Endothelial cell of umbilical vein (primary cell): ENCODE data around the gene AKAP4. TPM values are rescaled to one million over a fixed set of nuclear protein-coding genes. Genes with fewer than 3 reads are reported as not detected.
A peak's percentile ranks its signal among the peaks of the same experiment; 100 is the strongest.

Experiments
- BruUV-seq: library from RNA; stranded (reverse); fragments of 400-500 nt; replicated peaks from 2 replicates; lab custom pipeline; 2021; lab: Mats Ljungman, UMichigan
- CTCF ChIA-PET: fragments of 300-600, 350-600 bp; sonication (Branson Sonifier 250); formaldehyde crosslinking; loops from one replicate; lab custom pipeline; 2021; ENCODE audit warnings: antibody characterized with exemption, inconsistent platforms; lab: Charles Lee
- POLR2A ChIA-PET: fragments of 300-600, 350-600 bp; sonication (Branson Sonifier 250); formaldehyde crosslinking; loops from one replicate; lab custom pipeline; 2021; ENCODE audit warnings: antibody characterized with exemption, inconsistent platforms; lab: Charles Lee
- DNase-seq: peaks from one replicate; pipeline ENCODE4 v3.0.0-alpha.2; 2011; ENCODE audit warnings: low read depth, low spot score
- FAIRE-seq: peaks from 2 replicates; lab custom pipeline; 2011; peaks lifted over from hg19 to GRCh38; lab: Jason Lieb, UNC
- H2AFZ ChIP-seq: 2 replicates; pipeline ENCODE4 v1.6.0; 2012; ENCODE audit warnings: low read depth, low read length, control low read depth, inconsistent platforms
- H3K27ac ChIP-seq: 2 replicates; pipeline ENCODE4 v1.5.1; 2011; ENCODE audit warnings: low read depth, mild to moderate bottlenecking, control low read depth, low read length, moderate library complexity; ENCODE audit not compliant: insufficient read depth
- H3K27me3 ChIP-seq, 2 experiments: 2 replicates each; pipeline versions ENCODE4 v1.6.0 to v1.6.1; 2011; ENCODE audit warnings: low read length in 2 of 2, mixed read lengths in 1 of 2; ENCODE audit not compliant: control insufficient read depth in 2 of 2, insufficient read depth in 2 of 2
- H3K36me3 ChIP-seq, 2 experiments: 2 replicates in 1 of 2; 3 replicates in 1 of 2; pipeline ENCODE4 v1.5.1; 2011; ENCODE audit warnings: low read length in 2 of 2, mild to moderate bottlenecking in 1 of 2, moderate library complexity in 1 of 2; ENCODE audit not compliant: control insufficient read depth in 2 of 2, insufficient read depth in 2 of 2; ENCODE audit errors: extremely low read depth in 1 of 2
- H3K4me1 ChIP-seq: 3 replicates; pipeline ENCODE4 v1.5.1; 2011; ENCODE audit warnings: mild to moderate bottlenecking, low read length; ENCODE audit not compliant: control insufficient read depth, insufficient read depth; ENCODE audit errors: extremely low read depth
- H3K4me2 ChIP-seq: 2 replicates; pipeline ENCODE4 v1.6.1; 2011; ENCODE audit warnings: low read length, control low read depth, mixed read lengths; ENCODE audit not compliant: insufficient read depth
- H3K4me3 ChIP-seq, 3 experiments: fragments of 200-600 bp in 1 of 3; sonication (generic), shearing (Covaris generic) in 1 of 3; replicated peaks in 1 of 3; 2 replicates each; pipeline ENCODE4 v1.5.1; 2011 to 2016; ENCODE audit warnings: control low read depth in 3 of 3, low read length in 3 of 3, mild to moderate bottlenecking in 2 of 3, inconsistent platforms in 1 of 3, low read depth in 1 of 3, moderate library complexity in 1 of 3; ENCODE audit not compliant: insufficient read depth in 1 of 3
- H3K79me2 ChIP-seq: 2 replicates; pipeline ENCODE4 v1.6.0; 2012; ENCODE audit warnings: low read length, inconsistent platforms; ENCODE audit not compliant: control insufficient read depth, insufficient read depth
- H3K9ac ChIP-seq: replicated peaks from 2 replicates; pipeline ENCODE3; 2011; ENCODE audit warnings: low read length, control low read depth; ENCODE audit not compliant: insufficient read depth; ENCODE audit errors: extremely low read depth
- H3K9me1 ChIP-seq: replicated peaks from 3 replicates; pipeline ENCODE4 v1.6.0; 2011; ENCODE audit warnings: mild to moderate bottlenecking, low read length; ENCODE audit not compliant: control insufficient read depth, insufficient read depth; ENCODE audit errors: extremely low read depth
- H3K9me3 ChIP-seq: replicated peaks from 2 replicates; pipeline ENCODE4 v1.5.1; 2012; ENCODE audit warnings: low read length, inconsistent platforms; ENCODE audit not compliant: control insufficient read depth, insufficient read depth
- H4K20me1 ChIP-seq: replicated peaks from 2 replicates; pipeline ENCODE3; 2011; ENCODE audit warnings: mild to moderate bottlenecking, low read length; ENCODE audit not compliant: control insufficient read depth, insufficient read depth; ENCODE audit errors: extremely low read depth
- EZH2 ChIP-seq: IDR thresholded peaks from 2 replicates; pipeline ENCODE4 v1.6.1; 2012; ENCODE audit warnings: borderline replicate concordance, low read depth, mild to moderate bottlenecking, moderate library complexity, low read length, inconsistent platforms; ENCODE audit not compliant: severe bottlenecking
- FOS ChIP-seq: IDR thresholded peaks from 2 replicates; pipeline ENCODE4 v1.6.1; 2011; ENCODE audit warnings: mild to moderate bottlenecking, low read length, moderate library complexity, borderline replicate concordance; ENCODE audit not compliant: insufficient read depth
- GATA2 ChIP-seq: IDR thresholded peaks from 2 replicates; pipeline ENCODE4 v1.7.0; 2011; ENCODE audit warnings: low read depth, mild to moderate bottlenecking, moderate library complexity, mixed read lengths, low read length; ENCODE audit not compliant: insufficient read length, insufficient read depth
- JUN ChIP-seq: IDR thresholded peaks from 2 replicates; pipeline ENCODE4 v1.6.1; 2011; ENCODE audit warnings: borderline replicate concordance, low read depth; ENCODE audit not compliant: insufficient read length, insufficient read depth
- MYC ChIP-seq: IDR thresholded peaks from one replicate; pipeline ENCODE4 v1.6.1; 2011; ENCODE audit warnings: mild to moderate bottlenecking, low read depth, low read length
- POLR2A ChIP-seq: IDR thresholded peaks from 2 replicates; pipeline ENCODE4 v1.6.1; 2012; ENCODE audit warnings: low read depth, mild to moderate bottlenecking, control low read depth, low read length
- POLR2AphosphoS5 ChIP-seq: IDR thresholded peaks from 2 replicates; pipeline ENCODE4 v1.6.1; 2012; ENCODE audit warnings: low read depth, mild to moderate bottlenecking, control low read depth, low read length, moderate library complexity; ENCODE audit not compliant: insufficient read depth
- dilution Hi-C: fragments of 300-500 bp; cut with MboI; formaldehyde crosslinking; loops from one replicate; pipeline ENCODE4 v1.15.0; 2019; ENCODE audit warnings: low sequenced_read_pairs; ENCODE audit not compliant: extremely low pct_ligation_motif_present
- intact Hi-C: fragments of 100-400 bp; cut with micrococcal nuclease; formaldehyde crosslinking; loops from one replicate; pipeline ENCODE4 v1.10.0; 2022
- polyA plus RNA-seq, 4 experiments: library from polyadenylated mRNA; depleted of rRNA in 3 of 4; stranded (reverse) in 3 of 4; unstranded in 1 of 4; fragments of >200 nt; gene quantifications; 2 replicates each; pipeline versions ENCODE4 v1.2.1 to v1.2.3, GENCODE V29; 2011 to 2012; ENCODE audit warnings: missing spikeins in 1 of 4
- total RNA-seq: library from RNA; stranded (reverse); gene quantifications from 2 replicates; pipeline ENCODE4 v1.2.3, GENCODE V29; 2021
- TF ChIP-seq, protein P1 (sequence below), 2 donors: IDR thresholded peaks; 1 replicate in 1 of 2; 2 replicates in 1 of 2; pipeline ENCODE4 v1.5.1; 2011; ENCODE audit warnings: low read length in 2 of 2, mild to moderate bottlenecking in 2 of 2, moderate library complexity in 2 of 2, control low read depth in 1 of 2, inconsistent platforms in 1 of 2, low read depth in 1 of 2; ENCODE audit not compliant: insufficient read depth in 1 of 2; ENCODE audit errors: extremely low read depth in 1 of 2
- TF ChIP-seq, protein P2 (sequence below): IDR thresholded peaks from 2 replicates; pipeline ENCODE4 v1.6.1; 2011; ENCODE audit not compliant: insufficient read depth, insufficient read length

Gene AKAP4
- total and polyA plus RNA-seq, 2 donors (not counting 3 experiments of a cell fraction or from before 2014, with no cell fraction given), result not detected

DNA sequence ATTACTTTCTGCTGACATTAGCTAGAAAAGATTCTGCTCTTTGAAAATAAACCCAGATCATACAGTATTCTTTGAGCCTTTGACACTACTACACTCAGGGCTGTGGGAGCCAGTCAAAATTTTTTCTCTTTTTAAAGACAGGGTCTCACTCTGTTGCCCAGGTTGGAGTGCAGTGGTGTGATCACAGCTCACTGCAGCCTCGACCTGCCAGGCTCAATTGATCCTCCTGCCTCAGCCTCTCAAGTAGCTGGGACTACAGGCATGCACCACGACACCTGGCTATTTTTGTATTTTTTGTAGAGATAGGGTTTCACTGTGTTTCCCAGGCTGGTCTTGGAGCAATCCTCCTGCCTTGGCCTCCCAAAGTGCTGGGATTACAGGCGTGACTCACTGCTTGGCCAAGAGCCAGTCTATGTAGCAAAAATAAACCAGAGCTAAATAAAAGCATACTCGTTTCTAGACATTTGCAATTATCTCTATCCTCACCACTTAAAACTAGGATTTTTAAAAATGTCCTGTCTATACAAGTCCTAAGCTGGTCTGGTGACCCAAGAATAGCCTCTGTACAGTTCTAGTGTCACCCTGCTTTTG, 43.2 kb downstream of the AKAP4 start:
- H3K9ac ChIP-seq, result no peak overlapping the region
- no peaks in the 10 kb centered on the region for H3K9me1 ChIP-seq
- H3K27ac ChIP-seq, result no peak overlapping the region
- no peak overlapping the region for H3K4me3 ChIP-seq
- intact Hi-C loops, result no loop called here
- no peaks in the 10 kb centered on the region for H3K79me2 ChIP-seq
- dilution Hi-C loops, result no loop called here
- ChIA-PET CTCF (no interaction called here), POLR2A (no interaction called here)
- no peaks in the 10 kb centered on the region for H3K4me1 ChIP-seq
- H4K20me1 ChIP-seq, result no peaks in the 10 kb centered on the region
- TF ChIP-seq, protein P1, sequence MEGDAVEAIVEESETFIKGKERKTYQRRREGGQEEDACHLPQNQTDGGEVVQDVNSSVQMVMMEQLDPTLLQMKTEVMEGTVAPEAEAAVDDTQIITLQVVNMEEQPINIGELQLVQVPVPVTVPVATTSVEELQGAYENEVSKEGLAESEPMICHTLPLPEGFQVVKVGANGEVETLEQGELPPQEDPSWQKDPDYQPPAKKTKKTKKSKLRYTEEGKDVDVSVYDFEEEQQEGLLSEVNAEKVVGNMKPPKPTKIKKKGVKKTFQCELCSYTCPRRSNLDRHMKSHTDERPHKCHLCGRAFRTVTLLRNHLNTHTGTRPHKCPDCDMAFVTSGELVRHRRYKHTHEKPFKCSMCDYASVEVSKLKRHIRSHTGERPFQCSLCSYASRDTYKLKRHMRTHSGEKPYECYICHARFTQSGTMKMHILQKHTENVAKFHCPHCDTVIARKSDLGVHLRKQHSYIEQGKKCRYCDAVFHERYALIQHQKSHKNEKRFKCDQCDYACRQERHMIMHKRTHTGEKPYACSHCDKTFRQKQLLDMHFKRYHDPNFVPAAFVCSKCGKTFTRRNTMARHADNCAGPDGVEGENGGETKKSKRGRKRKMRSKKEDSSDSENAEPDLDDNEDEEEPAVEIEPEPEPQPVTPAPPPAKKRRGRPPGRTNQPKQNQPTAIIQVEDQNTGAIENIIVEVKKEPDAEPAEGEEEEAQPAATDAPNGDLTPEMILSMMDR (IDR thresholded peaks at IDR 0.05; ENCODE audit: extremely low read depth in 1 of 2, insufficient read depth in 1 of 2, low read depth in 1 of 2, low read length in 2 of 2), result no peak
- no peak for TF ChIP-seq POLR2A
- peak; percentile 14 for TF ChIP-seq FOS
- TF ChIP-seq, protein P2, sequence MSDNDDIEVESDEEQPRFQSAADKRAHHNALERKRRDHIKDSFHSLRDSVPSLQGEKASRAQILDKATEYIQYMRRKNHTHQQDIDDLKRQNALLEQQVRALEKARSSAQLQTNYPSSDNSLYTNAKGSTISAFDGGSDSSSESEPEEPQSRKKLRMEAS, result no peak
- TF ChIP-seq MYC, result no peak
- DNase-seq, result no peak
- H3K9me3 ChIP-seq, result no peaks in the 10 kb centered on the region
- H3K36me3 ChIP-seq, result no peaks in the 10 kb centered on the region
- FAIRE-seq, result peak; percentile 85
- H3K4me2 ChIP-seq, result no peak overlapping the region
- no TSS peak for BruUV-seq
- no peaks in the 10 kb centered on the region for H3K27me3 ChIP-seq
- H2AFZ ChIP-seq, result no peak overlapping the region

DNA sequence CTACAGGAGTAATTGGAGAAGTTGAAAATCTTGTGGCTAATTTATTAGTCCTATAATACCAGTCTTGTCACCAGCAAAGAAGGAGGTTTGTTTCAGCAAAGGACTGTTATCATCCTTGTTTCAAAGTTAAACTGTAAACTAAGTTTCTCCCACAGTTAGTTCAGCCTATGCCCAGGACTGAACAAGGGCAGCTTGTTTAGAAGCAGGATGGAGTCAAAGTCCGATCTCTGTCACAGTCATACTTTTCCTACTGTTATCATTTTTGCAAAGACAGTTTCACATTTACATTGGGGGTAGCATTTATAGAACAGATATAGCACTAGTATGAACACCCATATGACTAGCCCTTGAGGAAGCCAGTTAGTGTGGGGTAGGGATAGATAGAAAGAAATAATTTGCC, 46.4 kb downstream of the AKAP4 start:
- BruUV-seq, result no TSS peak
- Histone ChIP-seq H3K36me3 (no peaks in the 10 kb centered on the region), H3K9me3 (no peaks in the 10 kb centered on the region), H4K20me1 (no peaks in the 10 kb centered on the region), H3K79me2 (no peaks in the 10 kb centered on the region), H3K4me1 (no peaks in the 10 kb centered on the region), H3K27ac (no peak overlapping the region), H3K9ac (no peak overlapping the region), H3K27me3 (no peaks in the 10 kb centered on the region), H3K4me3 (no peak overlapping the region), H3K9me1 (no peaks in the 10 kb centered on the region), H2AFZ (no peak overlapping the region), H3K4me2 (no peak overlapping the region)
- dilution Hi-C loops (no loop called here), intact Hi-C loops (no loop called here)
- CTCF ChIA-PET, result no interaction called here
- DNase-seq (no peak), FAIRE-seq (no peak)
- TF ChIP-seq POLR2A (no peak), JUN (no peak), FOS (no peak), EZH2 (no peak), MYC (no peak), POLR2AphosphoS5 (no peak), GATA2 (no peak)
- TF ChIP-seq, protein P2, result no peak
- TF ChIP-seq, protein P1 (IDR thresholded peaks at IDR 0.05; ENCODE audit: extremely low read depth in 1 of 2, insufficient read depth in 1 of 2, low read depth in 1 of 2, low read length in 2 of 2), result no peak
- POLR2A ChIA-PET, result no interaction called here
